IMR-90 (cell line): ENCODE data around the gene HCFC1R1. TPM values are rescaled to one million over a fixed set of nuclear protein-coding genes. Genes with fewer than 3 reads are reported as not detected.

Experiments used
- ATAC-seq: fragments of 200-7000 bp; cut with Tn5 transposase; 2 replicates; pipeline ENCODE4 v1.9.1; 2020; ENCODE audit warnings: low read depth, mild to moderate bottlenecking, moderate library complexity
- BruUV-seq: library from RNA; stranded (reverse); fragments of 400-500 nt; replicated peaks from 2 replicates; lab custom pipeline; 2021; lab: Mats Ljungman, UMichigan
- CTCF ChIA-PET: fragments of 300-600 bp; formaldehyde crosslinking; extraction: SDS; loops from one replicate; lab custom pipeline; 2021; ENCODE audit warnings: antibody characterized with exemption; lab: Yijun Ruan, JAX
- POLR2A ChIA-PET: fragments of 300-600 bp; sonication (Branson Sonifier 250); formaldehyde crosslinking; loops from one replicate; lab custom pipeline; 2022; ENCODE audit warnings: antibody characterized with exemption; ENCODE audit not compliant: unreplicated experiment; lab: Charles Lee
- DNase-seq: peaks from one replicate; pipeline ENCODE4 v3.0.0; 2013
- H2AFZ ChIP-seq: replicated peaks from 2 replicates; pipeline ENCODE3; 2013; ENCODE audit warnings: low read length, mild to moderate bottlenecking; ENCODE audit not compliant: poor library complexity
- H2AK5ac ChIP-seq: 2 replicates; pipeline ENCODE4 v1.6.1; 2013; ENCODE audit warnings: low read depth, low read length, inconsistent platforms
- H2AK9ac ChIP-seq: replicated peaks from 2 replicates; pipeline ENCODE3; 2013; ENCODE audit warnings: mild to moderate bottlenecking, low read depth, low read length, moderate library complexity; ENCODE audit not compliant: poor library complexity
- H2BK120ac ChIP-seq: 2 replicates; pipeline ENCODE4 v1.6.1; 2013; ENCODE audit warnings: low read depth, low read length, inconsistent platforms
- H2BK15ac ChIP-seq: 3 replicates; pipeline ENCODE4 v1.6.1; 2013; ENCODE audit warnings: low read depth, low read length, inconsistent platforms
- H2BK20ac ChIP-seq: 2 replicates; pipeline ENCODE4 v1.6.1; 2013; ENCODE audit warnings: low read depth, mild to moderate bottlenecking, inconsistent platforms, low read length, moderate library complexity
- H2BK5ac ChIP-seq: 2 replicates; pipeline ENCODE4 v1.6.1; 2013; ENCODE audit warnings: mild to moderate bottlenecking, low read depth, low read length, inconsistent platforms; ENCODE audit not compliant: poor library complexity, severe bottlenecking
- H3K14ac ChIP-seq: replicated peaks from 2 replicates; pipeline ENCODE4 v1.6.1; 2013; ENCODE audit warnings: low read depth, low read length, inconsistent platforms
- H3K18ac ChIP-seq: 2 replicates; pipeline ENCODE4 v1.6.1; 2013; ENCODE audit warnings: low read depth, low read length, control low read depth
- H3K23ac ChIP-seq: 2 replicates; pipeline ENCODE4 v1.6.1; 2013; ENCODE audit warnings: low read depth, low read length, inconsistent platforms
- H3K27ac ChIP-seq: 2 replicates; pipeline ENCODE4 v1.5.1; 2013; ENCODE audit warnings: mild to moderate bottlenecking, control low read depth, low read length; ENCODE audit not compliant: insufficient read depth
- H3K27me3 ChIP-seq: 2 replicates; pipeline ENCODE4 v1.6.1; 2013; ENCODE audit warnings: low read length; ENCODE audit not compliant: control insufficient read depth, insufficient read depth
- H3K36me3 ChIP-seq: 2 replicates; pipeline ENCODE4 v1.6.1; 2013; ENCODE audit warnings: low read length, mixed read lengths; ENCODE audit not compliant: control insufficient read depth, insufficient read depth
- H3K4ac ChIP-seq: 2 replicates; pipeline ENCODE4 v1.6.1; 2013; ENCODE audit warnings: low read depth, low read length, inconsistent platforms
- H3K4me1 ChIP-seq: 2 replicates; pipeline ENCODE4 v1.6.1; 2013; ENCODE audit warnings: low read length, mixed read lengths; ENCODE audit not compliant: control insufficient read depth, insufficient read depth
- H3K4me2 ChIP-seq: 2 replicates; pipeline ENCODE4 v1.6.1; 2013; ENCODE audit warnings: low read depth, mild to moderate bottlenecking, control low read depth, low read length, moderate library complexity
- H3K4me3 ChIP-seq: 2 replicates; pipeline ENCODE4 v1.5.1; 2013; ENCODE audit warnings: low read depth, mild to moderate bottlenecking, control low read depth, low read length, moderate library complexity; ENCODE audit not compliant: insufficient read depth
- H3K56ac ChIP-seq: 2 replicates; pipeline ENCODE4 v1.6.1; 2013; ENCODE audit warnings: low read length, inconsistent platforms; ENCODE audit not compliant: insufficient read depth; ENCODE audit errors: extremely low read depth
- H3K79me1 ChIP-seq, 2 experiments: 2 replicates each; pipeline ENCODE4 v1.6.1; 2013; ENCODE audit warnings: low read length in 2 of 2, inconsistent platforms in 1 of 2, low read depth in 1 of 2
- H3K9ac ChIP-seq: 2 replicates; pipeline ENCODE4 v1.6.1; 2013; ENCODE audit warnings: low read depth, low read length, control low read depth
- H3K9me1 ChIP-seq: 2 replicates; pipeline ENCODE4 v1.6.1; 2013; ENCODE audit warnings: low read length, inconsistent platforms; ENCODE audit not compliant: insufficient read depth
- H3K9me3 ChIP-seq: 2 replicates; pipeline ENCODE4 v1.6.1; 2013; ENCODE audit warnings: low read length; ENCODE audit not compliant: control insufficient read depth, insufficient read depth
- H4K20me1 ChIP-seq: 2 replicates; pipeline ENCODE4 v1.6.1; 2013; ENCODE audit warnings: low read length, inconsistent platforms; ENCODE audit not compliant: insufficient read depth
- H4K5ac ChIP-seq: 2 replicates; pipeline ENCODE4 v1.6.1; 2013; ENCODE audit warnings: mild to moderate bottlenecking, low read depth, low read length, control low read depth
- H4K8ac ChIP-seq, 2 experiments: 2 replicates each; pipeline ENCODE4 v1.6.1; 2013; ENCODE audit warnings: low read depth in 2 of 2, low read length in 2 of 2, control low read depth in 1 of 2, inconsistent platforms in 1 of 2
- H4K91ac ChIP-seq: 2 replicates; pipeline ENCODE4 v1.6.1; 2013; ENCODE audit warnings: low read depth, low read length, inconsistent platforms; ENCODE audit not compliant: insufficient read depth
- BHLHE40 ChIP-seq: fragments of 150-350 bp; IDR thresholded peaks from 2 replicates; pipeline ENCODE4 v1.6.1; 2016; ENCODE audit warnings: mild to moderate bottlenecking, low read depth, low read length
- FOS ChIP-seq: fragments of 150-350 bp; IDR thresholded peaks from 2 replicates; pipeline ENCODE4 v1.6.1; 2016; ENCODE audit warnings: low read depth, low read length
- MAZ ChIP-seq: IDR thresholded peaks from 2 replicates; pipeline ENCODE4 v1.6.1; 2012; ENCODE audit warnings: low read depth, mild to moderate bottlenecking, low read length, improper control_type of control experiment, moderate library complexity, borderline replicate concordance
- POLR2A ChIP-seq: IDR thresholded peaks from 2 replicates; pipeline ENCODE4 v1.6.1; 2012; ENCODE audit warnings: mild to moderate bottlenecking, low read depth, low read length
- SMC3 ChIP-seq: fragments of 150-350 bp; IDR thresholded peaks from 2 replicates; pipeline ENCODE4 v1.6.1; 2016; ENCODE audit warnings: low read depth, mild to moderate bottlenecking, antibody characterized with exemption, low read length, moderate library complexity
- USF2 ChIP-seq: fragments of 150-350 bp; IDR thresholded peaks from 2 replicates; pipeline ENCODE4 v1.6.1; 2017; ENCODE audit warnings: mild to moderate bottlenecking, antibody characterized with exemption, low read length, low read depth
- WGBS, 2 experiments: methylation state at CpG; one replicate each; pipeline versions ENCODE4 v1.1.5 to v1.1.7; 2013; ENCODE audit warnings: missing lambda C conversion rate in 2 of 2; ENCODE audit not compliant: insufficient read length in 1 of 2; ENCODE audit errors: extremely low coverage in 2 of 2; 5-methylcytosine and 5-hydroxymethylcytosine counted together
- dilution Hi-C: fragments of 300-500 bp; cut with HindIII; formaldehyde crosslinking; loops from one replicate; pipeline ENCODE4 v1.14.3; 2018; ENCODE audit warnings: low sequenced_read_pairs; ENCODE audit not compliant: unreplicated experiment
- in situ Hi-C: fragments of 300-500 bp; cut with MboI; formaldehyde crosslinking; loops from 3 replicates; pipeline ENCODE4 v1.14.3; 2019; ENCODE audit warnings: low sequenced_read_pairs, inconsistent platforms, mixed read lengths
- intact Hi-C: fragments of 100-400 bp; cut with micrococcal nuclease; formaldehyde crosslinking; loops from 2 replicates; pipeline ENCODE4 v1.10.0; 2022
- polyA plus RNA-seq, 3 experiments: library from polyadenylated mRNA; depleted of rRNA; stranded (reverse); fragments of >200 nt; gene quantifications; 2 replicates each; pipeline ENCODE4 v1.2.3, GENCODE V29; 2012; ENCODE audit warnings: low replicate concordance in 1 of 3
- total RNA-seq: library from RNA; depleted of rRNA; stranded (reverse); fragments of >200 nt; gene quantifications from 2 replicates; pipeline ENCODE4 v1.2.3, GENCODE V29; 2012
- TF ChIP-seq, protein P1 (sequence below): fragments of 150-350 bp; IDR thresholded peaks from 2 replicates; pipeline ENCODE4 v1.6.1; 2016; ENCODE audit warnings: low read depth, mild to moderate bottlenecking, low read length, moderate library complexity, borderline replicate concordance

Gene HCFC1R1
- total and polyA plus RNA-seq, 2 of the 4 experiments (the other 2 are of a cell fraction), result 7.2 to 57.9 TPM

- Histone ChIP-seq H4K20me1 (no peaks in the 10 kb centered on the region), H3K4me1 (peaks cover 6% of the 10 kb centered on the region), H2AFZ (no peak overlapping the region), H3K27ac (no peak overlapping the region; the same call in 1 of the 2 replicates), H3K4me2 (peak overlapping the region; percentile 93), H3K9me3 (no peaks in the 10 kb centered on the region), H3K79me1 (peaks cover 14 to 22% of the 10 kb centered on the region in 2 experiments), H4K8ac (peak overlapping the region; percentile 89 to 99), H2AK5ac (peak overlapping the region; percentile 74), H2BK120ac (no peak overlapping the region), H3K23ac (peak overlapping the region; percentile 15; the same call in 1 of the 2 replicates), H2BK20ac (no peak overlapping the region), H3K27me3 (no peaks in the 10 kb centered on the region), H3K56ac (no peak overlapping the region), H4K91ac (no peak overlapping the region), H3K14ac (peak overlapping the region; percentile 99; the same call in 1 of the 2 replicates), H4K5ac (peak overlapping the region; percentile 99), H2BK15ac (no peak overlapping the region), H3K18ac (no peak overlapping the region), H3K36me3 (no peaks in the 10 kb centered on the region), H2AK9ac (peak overlapping the region; percentile 99), H3K9me1 (0 out of 2 replicates have a peak, but pooled peaks cover 4% of the 10 kb centered on the region), H3K9ac (no peak overlapping the region), H3K4me3 (no peak overlapping the region), H3K4ac (peak overlapping the region; percentile 99), H2BK5ac (no peak overlapping the region)
- POLR2A ChIA-PET, result interaction anchor here (0.6 kb wide), 1 partner anchor 88 kb away, joined by 5 read pairs; no protein-coding TSS in a partner anchor
- no peak for DNase-seq
- dilution Hi-C loops, result no loop called here
- in situ Hi-C loops, result no loop called here
- ATAC-seq, result no peak
- CTCF ChIA-PET, result no interaction called here
- TF ChIP-seq FOS (no peak), USF2 (no peak), MAZ (no peak), POLR2A (no peak), BHLHE40 (no peak), SMC3 (no peak)
- TF ChIP-seq, protein P1, sequence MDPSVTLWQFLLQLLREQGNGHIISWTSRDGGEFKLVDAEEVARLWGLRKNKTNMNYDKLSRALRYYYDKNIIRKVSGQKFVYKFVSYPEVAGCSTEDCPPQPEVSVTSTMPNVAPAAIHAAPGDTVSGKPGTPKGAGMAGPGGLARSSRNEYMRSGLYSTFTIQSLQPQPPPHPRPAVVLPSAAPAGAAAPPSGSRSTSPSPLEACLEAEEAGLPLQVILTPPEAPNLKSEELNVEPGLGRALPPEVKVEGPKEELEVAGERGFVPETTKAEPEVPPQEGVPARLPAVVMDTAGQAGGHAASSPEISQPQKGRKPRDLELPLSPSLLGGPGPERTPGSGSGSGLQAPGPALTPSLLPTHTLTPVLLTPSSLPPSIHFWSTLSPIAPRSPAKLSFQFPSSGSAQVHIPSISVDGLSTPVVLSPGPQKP, result no peak
- 47% methylated on average over 15 of the region's 33 CpGs; no CpG with 5 or more reads in 1 of the 2 experiments for WGBS, 2 experiments
- BruUV-seq, result no TSS peak
- intact Hi-C loops, result no loop called here
Measured at GRCh38 chr16:2981177-2981898, 42.4 kb downstream of the HCFC1R1 start.
